NCI-H1092 treated with DMSO at 0.1 percent for 48 hours (cell line): ENCODE data around the gene TMEM87A.
A peak's percentile ranks its signal among the peaks of the same experiment; 100 is the strongest.
"Not testable (repeated sequence)": the region's sequence is repeated elsewhere in the genome, so short reads cannot be mapped to it uniquely, and the experiment has no call there.

Experiments used
- DNase-seq: peaks from one replicate; lab custom pipeline; 2025; lab: John Stamatoyannopoulos, UW

Gene TMEM87A

GRCh38 chr15:42272939-42273899 is at the start of gene TMEM87A, which contains the start of gene GANC:
Gene TMEM87A (minus strand): TSS chr15:42273433. CDS start chr15:42273398, 35 bp downstream.
Gene GANC (plus strand): TSS chr15:42273201. CDS start chr15:42274482, 1,281 bp downstream.
- DNase-seq = peak; percentile 95

DNA sequence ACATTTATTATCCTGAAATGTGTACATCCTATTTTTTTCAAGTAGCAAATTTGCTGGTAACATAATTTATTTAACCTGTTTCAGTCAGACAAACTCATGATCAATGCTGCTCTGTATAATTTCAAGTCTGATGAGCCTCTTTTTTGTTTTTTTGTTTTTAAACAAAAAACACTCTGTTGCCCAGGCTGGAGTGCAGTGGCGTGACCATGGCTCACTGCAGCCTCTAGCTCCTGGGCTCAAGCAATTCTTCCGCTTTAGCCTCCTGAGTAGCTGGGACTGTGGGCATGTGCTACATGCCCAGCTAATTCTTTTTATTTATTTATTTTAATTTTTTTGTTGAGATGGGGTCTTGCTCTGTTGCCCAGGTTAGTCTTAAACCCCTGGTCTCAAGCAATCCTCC is 46.0 kb upstream of the TMEM87A start:
- DNase-seq = no peak

DNA sequence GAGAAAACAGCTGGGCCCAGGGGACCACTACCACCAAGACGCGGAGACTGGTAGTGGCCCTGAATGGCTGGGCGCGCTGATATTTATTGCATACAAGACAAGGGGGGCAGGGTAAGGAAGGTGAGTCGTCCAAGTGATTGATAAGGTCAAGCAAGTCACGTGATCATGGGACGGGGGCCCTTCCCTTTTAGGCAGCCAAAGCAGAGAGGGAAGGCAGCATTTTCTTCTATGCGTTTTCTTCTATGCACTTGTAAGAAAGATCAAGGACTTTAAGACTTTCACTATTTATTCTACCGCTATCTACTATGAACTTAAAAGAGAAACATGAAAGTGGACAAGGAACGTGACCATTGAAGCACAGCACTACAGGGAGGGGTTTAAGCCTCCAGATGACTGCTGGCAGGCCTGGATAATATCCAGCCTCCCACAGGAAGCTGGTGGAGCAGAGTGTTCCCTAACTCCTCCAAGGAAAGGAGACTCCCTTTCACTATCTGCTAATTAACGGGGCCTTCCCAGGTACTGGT is 43.1 kb upstream of the TMEM87A start:
- not testable (repeated sequence) for DNase-seq

- DNase-seq = no peak
Observed at GRCh38 chr15:42315521-42315920, 42.3 kb upstream of the TMEM87A start.

DNA sequence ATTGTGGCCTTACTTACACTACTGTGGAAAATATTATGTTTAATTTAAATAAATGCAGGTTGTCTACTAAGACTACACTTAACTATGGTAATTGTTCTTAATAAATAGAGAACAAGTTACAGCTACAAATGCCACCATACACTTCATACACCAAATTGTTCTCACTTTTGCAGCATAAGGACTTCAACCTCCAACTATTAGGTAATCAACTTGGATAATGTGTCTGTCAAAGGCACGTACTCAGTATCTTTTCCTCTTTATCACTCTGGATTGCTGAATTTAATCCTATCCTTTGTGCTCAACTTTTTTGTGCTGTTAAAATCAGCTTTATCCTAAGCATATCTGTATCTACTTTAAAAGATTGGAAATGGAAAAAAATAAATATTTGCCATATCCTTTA is 41.6 kb upstream of the TMEM87A start:
- no peak for DNase-seq

GRCh38 chr15:42313463-42313862 is 40.2 kb upstream of the TMEM87A start:
- no peak for DNase-seq

DNA sequence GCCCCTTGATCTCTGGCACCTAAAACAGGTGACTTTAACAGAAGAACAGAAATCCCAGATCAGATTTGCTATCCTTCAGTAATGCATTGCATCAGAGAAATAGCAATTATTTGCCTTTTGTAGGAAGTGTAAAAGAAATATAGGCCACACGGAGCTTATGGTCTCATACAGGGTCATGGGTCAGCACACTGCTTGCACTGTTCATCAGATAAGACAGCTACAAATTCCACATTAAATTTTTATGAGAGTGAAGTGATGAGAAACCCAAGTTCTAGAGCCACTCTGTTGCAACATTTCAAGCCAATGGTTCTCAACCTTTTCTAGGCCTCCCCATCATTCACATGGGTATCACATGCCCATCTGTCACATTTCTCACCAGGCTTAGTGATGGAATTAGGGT is 33.4 kb upstream of the TMEM87A start:
- DNase-seq = no peak

- not testable (repeated sequence) for DNase-seq
Observed at GRCh38 chr15:42301004-42301403, 27.8 kb upstream of the TMEM87A start.

DNA sequence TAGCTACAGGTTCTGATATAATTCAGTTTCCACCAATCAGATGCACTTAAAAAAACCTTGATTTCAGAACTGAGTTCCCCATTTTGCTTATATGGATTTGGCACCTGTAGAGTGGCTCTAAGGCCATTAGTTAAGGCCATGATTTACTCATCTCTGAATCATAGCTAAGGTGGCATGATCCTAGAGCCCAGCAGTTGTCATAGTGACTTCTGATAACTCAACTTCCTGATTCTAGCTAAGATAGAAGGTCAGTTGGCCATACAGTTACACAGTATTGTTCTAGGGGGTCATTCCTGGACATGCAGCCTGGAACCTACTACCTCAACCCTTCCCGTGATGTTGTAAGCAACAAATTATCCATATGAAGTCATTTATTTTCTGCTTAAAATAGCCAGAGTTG is 15.9 kb upstream of the TMEM87A start:
- no peak for DNase-seq

DNA sequence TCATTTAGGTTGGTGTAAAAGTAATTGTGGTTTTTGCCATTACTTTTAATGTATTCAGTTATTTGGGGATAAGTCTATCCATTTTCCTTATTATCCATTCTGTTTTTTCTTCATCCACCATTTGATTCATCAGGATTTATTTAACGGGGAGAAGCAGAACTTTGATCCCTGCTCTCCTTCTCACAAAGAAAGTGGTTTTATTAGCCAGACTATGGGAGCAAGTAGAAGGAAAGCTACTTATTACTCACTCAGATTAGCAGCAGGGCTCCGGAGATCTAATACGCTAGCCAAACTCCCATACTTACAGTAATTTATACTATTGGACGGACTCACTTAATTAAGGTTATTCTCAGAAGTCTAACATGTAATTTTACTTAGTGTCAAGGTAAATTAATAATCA is 14.7 kb upstream of the TMEM87A start:
- DNase-seq = no peak

DNA sequence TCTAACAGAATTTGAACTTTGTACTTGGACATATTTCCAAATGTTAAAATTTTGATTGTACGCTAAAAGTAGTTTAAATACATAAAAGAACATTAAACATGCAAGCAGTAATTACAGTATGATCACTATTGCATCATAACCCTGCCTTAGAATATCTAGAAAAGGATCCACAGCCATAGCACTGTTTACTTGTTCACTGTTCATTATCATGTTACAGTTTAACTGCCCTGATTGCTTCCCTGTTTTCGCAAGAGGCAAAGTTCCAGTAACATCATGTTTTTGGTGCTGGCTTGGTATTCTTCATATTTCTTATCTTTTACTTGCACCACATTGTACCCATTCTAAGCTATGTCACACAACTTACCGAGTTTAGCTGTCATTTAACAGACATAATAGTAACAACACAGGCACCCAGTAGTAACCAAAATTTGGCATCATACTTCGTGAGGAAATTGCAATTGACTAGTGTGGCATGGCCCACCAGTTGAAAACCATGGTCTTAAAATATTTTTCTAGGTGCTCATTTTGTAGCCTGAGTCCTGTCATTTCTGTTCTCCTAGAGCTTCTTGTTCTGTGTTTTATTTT is 13.3 kb upstream of the TMEM87A start:
- DNase-seq = no peak

DNA sequence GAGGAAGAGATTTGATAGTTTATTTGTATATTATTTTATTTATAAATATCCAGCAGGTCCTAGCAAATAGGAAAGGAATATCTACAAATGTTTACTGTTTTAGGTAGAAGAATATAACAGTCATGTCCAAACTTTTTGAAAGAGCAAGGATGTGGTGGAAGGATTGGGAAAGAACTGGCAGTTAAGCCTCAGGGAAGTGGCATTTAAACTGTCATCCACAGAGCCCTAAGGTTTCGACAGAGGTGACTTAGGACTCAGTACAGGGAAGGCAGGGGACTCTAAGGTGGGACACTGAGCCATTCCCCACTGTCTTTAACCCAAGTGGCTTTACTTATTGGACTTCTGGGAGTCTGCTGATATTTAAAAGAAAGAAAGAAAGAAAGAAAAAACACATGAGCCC is 11.8 kb upstream of the TMEM87A start:
- DNase-seq = no peak

DNA sequence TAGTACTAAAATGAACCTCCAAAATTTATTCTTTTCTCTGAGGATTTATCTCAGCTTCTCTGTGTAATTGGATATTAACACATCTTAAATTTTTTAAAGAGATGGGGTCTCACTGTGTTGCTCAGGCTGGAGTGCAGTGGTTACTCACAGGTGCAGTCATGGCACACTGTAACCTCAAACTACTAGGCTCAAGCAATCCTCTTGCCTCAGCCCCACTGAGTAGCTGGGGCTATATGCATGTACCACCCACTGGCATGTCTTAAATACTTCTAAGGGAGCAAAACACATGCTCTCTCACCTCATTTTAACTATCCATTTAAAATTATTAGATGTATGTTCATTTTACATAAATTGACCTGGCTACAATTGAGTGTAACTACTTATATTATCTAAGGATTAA is 11.3 kb upstream of the TMEM87A start:
- DNase-seq = no peak

DNA sequence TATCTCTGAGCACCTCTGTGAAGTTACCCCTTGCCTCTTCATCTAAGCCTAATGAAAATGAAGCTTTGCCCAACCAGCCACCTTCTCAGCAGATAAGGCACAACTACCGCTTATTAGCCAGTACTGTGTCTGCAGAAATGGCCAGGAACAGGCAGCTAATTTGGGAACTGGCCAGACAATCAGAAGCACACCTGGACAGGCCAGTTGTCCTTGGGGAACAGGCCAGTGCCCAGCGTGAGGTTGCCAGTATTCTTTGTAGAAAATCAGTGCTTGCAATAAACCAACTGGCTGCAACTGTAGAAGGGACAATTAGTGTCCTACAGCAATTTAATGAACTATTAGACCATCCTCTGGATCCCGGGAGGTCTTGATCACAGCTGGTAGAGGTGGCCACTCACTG is 10.4 kb upstream of the TMEM87A start:
- no peak for DNase-seq

- no peak for DNase-seq
Observed at GRCh38 chr15:42282926-42283325, 9.7 kb upstream of the TMEM87A start.

- no peak for DNase-seq
Observed at GRCh38 chr15:42282344-42282743, 9.1 kb upstream of the TMEM87A start.

DNA sequence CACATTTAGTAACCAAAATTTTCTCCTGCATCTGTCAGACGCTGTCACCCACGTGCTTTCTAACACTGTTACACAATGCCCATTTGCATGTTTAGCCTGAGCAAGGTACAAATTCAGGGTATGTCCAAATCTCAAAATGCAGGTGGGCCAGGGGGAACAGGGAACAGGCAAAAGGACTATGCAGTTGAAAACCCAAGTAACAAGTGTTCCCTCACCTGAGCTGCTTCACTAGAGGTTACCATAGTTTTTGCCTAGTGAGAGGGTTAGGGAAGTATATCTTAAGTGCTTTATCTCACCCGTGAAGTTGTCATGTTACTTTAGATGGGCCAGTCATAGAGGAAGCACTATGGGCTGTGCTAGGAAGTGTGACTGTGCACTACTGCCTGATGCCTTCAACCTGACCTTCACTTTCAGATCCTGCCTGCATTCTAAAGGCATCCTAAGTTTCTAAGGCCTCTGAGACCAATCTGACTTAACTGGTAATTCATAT is 6.0 kb upstream of the TMEM87A start:
- DNase-seq = no peak

DNA sequence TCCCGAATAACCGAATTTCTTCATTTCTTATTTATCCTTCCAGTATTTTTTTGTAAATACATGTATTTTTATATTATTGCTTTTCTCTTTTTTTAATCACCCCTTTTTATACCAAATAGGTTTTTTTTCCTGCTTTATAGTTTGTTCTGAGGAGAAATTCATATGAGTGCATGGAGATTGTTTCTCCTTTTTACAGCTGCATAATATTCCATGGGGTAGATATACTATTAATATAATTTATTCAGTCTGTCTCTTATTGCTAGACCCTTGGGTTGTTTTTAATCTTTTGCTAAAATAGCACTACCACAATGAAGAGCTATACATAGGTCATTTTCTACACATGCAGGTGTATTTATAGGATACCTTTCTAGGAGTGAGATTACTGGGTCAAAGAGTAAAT is 3.5 kb upstream of the TMEM87A start:
- no peak for DNase-seq

DNA sequence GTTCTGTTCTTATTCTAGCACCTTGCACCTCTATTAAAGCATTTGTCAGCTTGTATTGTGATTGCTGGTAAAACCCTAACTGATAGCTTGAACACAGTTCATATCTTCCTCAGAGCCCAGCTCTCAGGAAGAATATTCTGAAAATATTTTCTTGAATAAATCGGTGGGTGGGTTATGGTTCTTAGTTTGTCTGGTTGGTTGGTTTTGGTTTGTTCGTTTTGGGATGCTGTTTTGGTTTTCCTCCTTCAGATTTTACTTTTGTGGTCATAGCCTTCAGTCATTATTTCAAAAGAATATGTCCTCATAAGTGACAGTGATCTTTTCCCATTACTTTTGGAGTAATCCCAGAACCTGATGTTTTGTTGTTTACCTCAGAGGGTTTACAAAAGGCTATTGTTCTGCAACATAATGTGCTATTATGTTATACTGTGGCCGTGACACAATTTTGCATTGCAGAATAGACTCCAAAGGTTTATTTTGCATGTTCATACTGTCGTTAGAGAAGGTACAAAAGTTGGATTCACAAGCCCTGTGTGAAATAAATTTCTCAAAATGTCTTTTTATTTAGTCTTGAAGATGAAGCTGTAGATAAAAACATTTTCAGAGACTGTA is 2.7 kb upstream of the TMEM87A start:
- DNase-seq = no peak

DNA sequence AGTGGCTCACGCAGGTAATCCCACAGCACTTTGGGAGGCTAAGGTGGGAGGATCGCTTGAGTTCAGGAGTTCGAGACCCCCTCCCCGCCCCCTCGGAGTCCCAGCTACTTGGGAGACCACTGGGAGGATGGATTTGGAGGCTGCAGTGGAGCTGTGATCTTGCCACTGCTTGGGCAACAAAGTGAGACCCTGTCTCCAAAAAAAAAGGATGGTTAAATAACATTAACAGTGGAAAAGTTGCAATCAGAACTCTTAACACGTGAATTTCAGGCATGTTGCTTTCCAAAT is 1.4 kb upstream of the TMEM87A start:
- no peak for DNase-seq

GRCh38 chr15:42273900-42274701 is 868 bp upstream of the TMEM87A start:
- peak; percentile 51 for DNase-seq

DNA sequence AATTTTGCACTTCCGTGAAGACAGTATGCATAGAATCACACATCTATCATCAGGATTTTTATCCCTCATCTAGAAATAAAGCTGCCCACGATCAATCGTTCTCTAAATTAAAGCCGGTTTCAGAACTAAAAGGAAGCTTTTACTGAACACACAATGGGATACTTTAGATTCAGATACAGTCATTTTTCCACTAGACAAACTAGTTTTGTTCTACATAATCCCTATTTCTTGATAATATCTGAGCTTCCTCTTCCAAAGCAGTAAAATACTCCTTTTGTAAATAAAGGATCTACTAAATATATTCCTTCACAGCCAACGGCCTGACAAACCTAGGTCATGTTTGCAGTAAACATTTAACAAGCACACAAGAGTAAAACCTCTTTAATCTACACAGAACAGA is 2.2 kb downstream of the TMEM87A start:
- DNase-seq = no peak
